Activated T-helper 2 cell treated with anti-CD3 and anti-CD28 coated beads, Interferon-gamma antibody, Interleukin-2, Interleukin-4, amounts not matched to agents 10 μg/mL and 5 μg/mL and 100 μg/mL, durations not matched to agents 14 hours and 24 hours and 36 hours (primary cell): ENCODE data around the gene GFRA1. TPM values are rescaled to one million over a fixed set of nuclear protein-coding genes. Genes with fewer than 3 reads are reported as not detected.

Experiments used
- DNase-seq: peaks from one replicate; pipeline ENCODE4 v3.0.0; 2021; ENCODE audit warnings: low spot score
- H3K27ac Mint-ChIP-seq: one replicate; pipeline ENCODE4 v1.8.0; 2021; ENCODE audit warnings: mixed read lengths
- H3K27me3 Mint-ChIP-seq: one replicate; pipeline ENCODE4 v1.8.0; 2021; ENCODE audit warnings: low read depth, mixed read lengths
- H3K36me3 Mint-ChIP-seq: one replicate; pipeline ENCODE4 v1.8.0; 2021; ENCODE audit warnings: low read depth, mixed read lengths
- H3K4me1 Mint-ChIP-seq: one replicate; pipeline ENCODE4 v1.8.0; 2021; ENCODE audit warnings: low read depth, mixed read lengths
- H3K4me3 Mint-ChIP-seq: one replicate; pipeline ENCODE4 v1.8.0; 2021; ENCODE audit warnings: low read depth, mild to moderate bottlenecking, moderate library complexity, mixed read lengths
- H3K9me3 Mint-ChIP-seq: one replicate; pipeline ENCODE4 v1.8.0; 2021; ENCODE audit warnings: mixed read lengths
- intact Hi-C: fragments of 100-400 bp; cut with micrococcal nuclease; formaldehyde crosslinking; loops from one replicate; pipeline ENCODE4 v1.15.1; 2023
- total RNA-seq: library from RNA; stranded (reverse); gene quantifications from 2 replicates; pipeline ENCODE4 v1.2.3, GENCODE V29; 2022

Gene GFRA1
- total RNA-seq, 1 donor from 2014 or later: not detected

DNA sequence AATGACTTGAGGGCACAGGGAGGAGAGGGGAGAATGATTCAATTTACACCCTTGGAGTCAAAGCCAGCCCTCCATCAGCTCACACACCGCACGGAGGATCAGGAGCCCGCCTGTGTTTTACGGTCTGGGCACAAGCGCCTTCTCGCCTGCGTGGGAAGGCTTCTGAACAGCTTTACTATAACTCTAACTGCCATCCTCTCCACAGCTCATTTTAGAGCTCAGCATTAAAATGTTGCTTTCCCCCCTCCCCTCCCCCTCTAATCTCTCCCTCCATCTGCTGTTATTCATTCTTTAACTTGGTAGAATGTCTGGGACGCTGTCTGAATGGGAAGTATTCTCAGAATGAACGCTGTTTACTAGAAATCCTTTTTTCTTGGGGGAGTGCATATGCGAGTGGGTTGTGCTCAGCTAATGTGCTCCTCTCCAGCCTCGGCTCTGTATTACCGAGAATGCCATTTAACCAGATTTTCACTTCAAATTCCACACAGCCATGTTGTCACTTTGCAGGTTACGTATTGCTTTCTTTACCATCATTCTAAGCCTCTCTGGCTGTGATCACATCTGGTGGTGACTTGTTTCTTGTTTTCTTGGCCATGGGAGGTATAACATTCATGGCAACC lies 140.1 kb downstream of the GFRA1 start:
- Mint-ChIP-seq H3K4me1 (no peaks in the 10 kb centered on the region), H3K27ac (no peak overlapping the region), H3K9me3 (no peaks in the 10 kb centered on the region), H3K27me3 (no peaks in the 10 kb centered on the region), H3K4me3 (no peak overlapping the region), H3K36me3 (no peaks in the 10 kb centered on the region)
- no peak for DNase-seq
- intact Hi-C loops: no loop called here

DNA sequence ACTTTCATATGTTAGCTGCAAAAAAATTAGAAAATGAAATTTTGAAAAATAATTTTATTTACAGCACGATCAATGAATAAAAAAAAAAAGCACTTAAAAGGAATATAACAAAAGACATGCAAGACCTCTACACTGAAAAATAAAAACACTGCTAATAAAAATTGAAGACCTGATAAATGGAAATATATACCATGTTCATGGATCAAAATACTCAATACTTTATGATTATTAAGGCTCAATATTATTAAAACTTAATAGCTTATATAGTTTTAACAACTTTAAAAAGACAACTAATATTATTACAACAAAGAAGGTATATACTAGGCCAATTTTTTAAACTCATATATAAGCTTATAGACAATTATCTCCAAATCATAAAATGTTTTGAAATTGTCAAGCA lies 143.0 kb downstream of the GFRA1 start:
- intact Hi-C loops: no loop called here
- H3K27ac Mint-ChIP-seq: no peak overlapping the region
- H3K27me3 Mint-ChIP-seq: no peaks in the 10 kb centered on the region
- no peak overlapping the region for H3K4me3 Mint-ChIP-seq
- no peaks in the 10 kb centered on the region for H3K36me3 Mint-ChIP-seq
- DNase-seq: no peak
- H3K4me1 Mint-ChIP-seq: no peaks in the 10 kb centered on the region
- no peaks in the 10 kb centered on the region for H3K9me3 Mint-ChIP-seq

DNA sequence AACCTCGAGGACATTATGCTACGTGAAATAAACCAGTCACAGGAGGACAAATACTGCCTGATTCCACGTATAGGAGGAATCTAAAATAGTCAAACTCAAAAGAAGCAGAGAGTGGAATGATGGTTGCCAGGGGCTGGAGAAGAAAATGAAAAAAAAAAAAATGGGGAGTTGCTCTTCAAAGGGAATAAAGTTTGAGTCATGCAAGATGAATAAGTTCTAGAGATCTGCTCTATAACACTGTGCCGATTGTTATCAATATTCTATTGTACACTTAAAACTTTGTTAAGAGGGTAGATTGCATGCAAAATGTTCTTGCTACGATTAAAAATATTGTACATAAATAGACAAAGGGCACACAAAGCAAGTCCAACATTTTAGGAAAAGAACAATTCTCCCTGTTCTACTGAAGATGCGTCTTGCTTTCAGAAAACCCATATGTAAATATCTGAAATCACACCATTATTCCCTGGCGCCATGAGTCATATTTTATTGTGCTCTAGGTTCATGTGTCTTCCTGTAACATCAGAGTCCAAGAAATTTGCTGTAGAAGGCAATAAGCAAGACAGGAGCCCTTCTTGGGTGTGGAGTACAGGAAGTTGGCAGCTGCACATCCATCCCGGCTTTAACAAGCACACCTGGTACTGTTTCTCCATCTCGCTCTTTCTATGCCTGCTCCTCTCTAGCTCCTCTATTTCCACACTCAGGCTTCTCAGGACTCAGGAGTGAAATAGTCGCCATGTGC lies 145.9 kb downstream of the GFRA1 start:
- Mint-ChIP-seq H3K27me3 (no peaks in the 10 kb centered on the region), H3K4me1 (no peaks in the 10 kb centered on the region), H3K27ac (no peak overlapping the region), H3K36me3 (no peaks in the 10 kb centered on the region), H3K9me3 (no peaks in the 10 kb centered on the region), H3K4me3 (no peak overlapping the region)
- no peak for DNase-seq
- intact Hi-C loops: no loop called here

DNA sequence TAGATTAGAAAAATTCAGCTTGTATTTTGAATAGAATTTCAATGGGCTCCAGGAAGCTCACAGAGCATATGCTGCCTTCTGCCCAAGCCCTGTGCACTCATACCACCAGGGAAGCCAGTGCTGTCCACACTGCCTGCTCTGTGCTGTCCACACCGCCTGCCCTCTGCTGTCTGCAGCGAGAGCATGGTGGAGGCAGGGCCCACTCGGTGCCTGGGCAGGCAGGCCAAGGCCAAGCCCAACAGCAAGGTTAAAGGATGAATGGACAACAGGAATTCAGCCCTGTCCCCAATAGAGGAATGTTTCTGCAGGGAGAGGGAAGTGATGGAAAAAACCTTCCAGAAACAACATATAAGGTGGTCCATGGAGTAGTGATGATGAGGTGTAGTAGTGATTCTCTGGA lies 146.8 kb downstream of the GFRA1 start:
- Mint-ChIP-seq H3K27me3 (no peaks in the 10 kb centered on the region), H3K4me1 (no peaks in the 10 kb centered on the region), H3K4me3 (no peak overlapping the region), H3K27ac (no peak overlapping the region), H3K36me3 (no peaks in the 10 kb centered on the region), H3K9me3 (no peaks in the 10 kb centered on the region)
- intact Hi-C loops: no loop called here
- no peak for DNase-seq

DNA sequence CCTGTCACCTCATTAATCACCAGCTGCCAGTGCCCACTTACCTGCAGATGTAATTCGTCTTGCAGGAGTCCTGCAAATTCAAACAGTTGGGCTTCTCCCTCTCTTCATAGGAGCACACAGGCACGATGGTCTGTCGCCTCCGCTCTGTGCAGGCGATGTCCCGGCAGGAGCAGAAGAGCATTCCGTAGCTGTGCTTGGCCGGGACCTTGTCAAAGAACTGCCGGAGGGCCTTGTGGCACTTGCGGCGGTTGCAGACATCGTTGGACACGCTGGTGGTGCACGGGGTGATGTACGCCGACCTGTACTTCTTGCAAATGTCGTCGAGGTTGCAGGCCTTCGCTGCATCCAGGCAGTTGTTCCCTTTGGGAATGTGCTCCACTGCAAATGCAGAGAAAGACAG lies 147.8 kb downstream of the GFRA1 start:
- Mint-ChIP-seq H3K27me3 (no peaks in the 10 kb centered on the region), H3K4me1 (no peaks in the 10 kb centered on the region), H3K9me3 (no peaks in the 10 kb centered on the region), H3K4me3 (no peak overlapping the region), H3K27ac (no peak overlapping the region), H3K36me3 (no peaks in the 10 kb centered on the region)
- DNase-seq: no peak
- intact Hi-C loops: no loop called here

DNA sequence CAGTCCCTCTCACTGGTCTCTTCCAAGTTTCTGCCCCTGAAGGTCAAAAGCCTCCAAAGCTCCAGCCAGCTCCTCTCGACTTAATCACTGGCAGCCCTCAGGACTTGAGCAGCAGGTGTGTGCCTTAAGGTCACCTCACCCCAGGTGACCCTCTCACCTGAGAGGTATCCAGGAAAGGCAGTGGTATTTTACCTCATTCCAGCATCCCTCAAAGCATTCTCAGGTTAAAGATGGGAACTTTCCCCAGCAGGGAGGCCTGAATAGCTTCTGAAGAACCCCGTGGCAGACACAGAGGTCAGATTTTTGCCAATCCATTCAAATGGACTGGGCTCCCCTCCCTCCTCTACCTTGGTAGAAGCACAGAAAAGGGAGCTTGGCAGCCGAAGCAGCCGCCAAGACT lies 148.2 kb downstream of the GFRA1 start:
- H3K27ac Mint-ChIP-seq: no peak overlapping the region
- no peaks in the 10 kb centered on the region for H3K4me1 Mint-ChIP-seq
- no peaks in the 10 kb centered on the region for H3K9me3 Mint-ChIP-seq
- no peak overlapping the region for H3K4me3 Mint-ChIP-seq
- H3K27me3 Mint-ChIP-seq: no peaks in the 10 kb centered on the region
- H3K36me3 Mint-ChIP-seq: no peaks in the 10 kb centered on the region
- intact Hi-C loops: no loop called here
- no peak for DNase-seq

DNA sequence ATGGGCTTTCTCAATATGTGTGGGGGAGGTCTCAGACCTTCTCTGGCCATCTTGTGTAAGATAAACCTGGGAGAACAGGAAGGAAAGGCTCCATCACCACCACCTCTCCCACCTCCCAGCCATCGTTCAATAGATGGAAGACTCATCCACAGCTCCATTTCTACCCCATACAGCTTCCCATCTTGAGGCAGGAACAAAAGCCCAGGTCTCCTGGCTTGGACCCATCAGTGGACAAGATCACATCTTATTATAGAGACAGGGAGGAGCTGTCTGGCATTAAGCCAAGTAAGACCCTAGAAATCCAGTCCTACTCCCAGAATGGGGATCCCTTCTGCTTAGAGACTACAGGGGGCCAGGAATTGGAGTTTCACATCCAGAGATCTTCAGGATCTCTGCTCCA lies 150.3 kb downstream of the GFRA1 start:
- H3K27me3 Mint-ChIP-seq: no peaks in the 10 kb centered on the region
- H3K4me1 Mint-ChIP-seq: no peaks in the 10 kb centered on the region
- H3K9me3 Mint-ChIP-seq: peaks cover 4% of the 10 kb centered on the region
- no peak overlapping the region for H3K27ac Mint-ChIP-seq
- DNase-seq: no peak
- intact Hi-C loops: no loop called here
- H3K36me3 Mint-ChIP-seq: no peaks in the 10 kb centered on the region
- no peak overlapping the region for H3K4me3 Mint-ChIP-seq

DNA sequence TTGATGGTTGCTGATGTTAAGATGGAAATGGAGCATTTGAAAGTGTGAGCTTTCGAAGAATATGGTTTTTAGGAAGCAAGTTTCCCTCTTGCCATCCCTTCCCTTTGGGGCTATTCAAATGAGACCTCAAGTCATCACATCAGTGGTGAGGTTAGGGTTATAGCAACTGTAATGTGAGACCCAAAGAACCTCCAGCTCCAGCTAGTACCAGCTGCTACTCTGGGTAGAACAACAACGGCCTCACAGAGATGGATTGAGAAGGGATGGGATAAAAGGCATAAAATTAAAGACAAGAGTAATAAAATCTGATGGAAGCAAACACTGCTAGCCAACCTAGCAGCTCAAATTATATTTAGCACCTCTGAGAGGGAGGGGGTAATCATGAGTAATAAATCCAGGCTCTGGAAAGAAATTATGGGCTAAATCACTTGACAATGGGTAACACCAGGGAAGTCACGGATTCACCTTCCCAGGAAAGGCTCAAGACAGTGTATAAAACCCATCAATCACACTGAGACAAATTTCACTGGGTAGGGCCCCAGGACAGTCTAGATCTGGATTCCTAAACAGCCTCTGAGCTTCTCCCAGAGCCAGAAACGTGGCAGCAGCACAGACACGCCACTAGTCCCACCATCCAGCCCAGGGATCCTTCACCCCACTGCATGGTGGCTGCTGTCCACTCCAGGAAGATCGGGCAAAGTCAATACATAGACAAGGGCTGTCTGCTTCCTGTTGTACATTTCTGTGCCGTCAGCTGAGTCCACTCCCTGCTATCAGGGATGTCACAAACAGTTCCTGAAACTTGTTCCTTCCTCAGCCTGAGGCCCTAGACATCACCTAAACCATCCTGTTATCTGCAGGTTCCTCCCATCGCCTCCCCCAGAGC lies 151.1 kb downstream of the GFRA1 start:
- DNase-seq: no peak
- intact Hi-C loops: no loop called here
- Mint-ChIP-seq H3K27me3 (no peaks in the 10 kb centered on the region), H3K9me3 (peaks cover 4% of the 10 kb centered on the region), H3K27ac (no peak overlapping the region), H3K4me3 (no peak overlapping the region), H3K4me1 (no peaks in the 10 kb centered on the region), H3K36me3 (no peaks in the 10 kb centered on the region)

DNA sequence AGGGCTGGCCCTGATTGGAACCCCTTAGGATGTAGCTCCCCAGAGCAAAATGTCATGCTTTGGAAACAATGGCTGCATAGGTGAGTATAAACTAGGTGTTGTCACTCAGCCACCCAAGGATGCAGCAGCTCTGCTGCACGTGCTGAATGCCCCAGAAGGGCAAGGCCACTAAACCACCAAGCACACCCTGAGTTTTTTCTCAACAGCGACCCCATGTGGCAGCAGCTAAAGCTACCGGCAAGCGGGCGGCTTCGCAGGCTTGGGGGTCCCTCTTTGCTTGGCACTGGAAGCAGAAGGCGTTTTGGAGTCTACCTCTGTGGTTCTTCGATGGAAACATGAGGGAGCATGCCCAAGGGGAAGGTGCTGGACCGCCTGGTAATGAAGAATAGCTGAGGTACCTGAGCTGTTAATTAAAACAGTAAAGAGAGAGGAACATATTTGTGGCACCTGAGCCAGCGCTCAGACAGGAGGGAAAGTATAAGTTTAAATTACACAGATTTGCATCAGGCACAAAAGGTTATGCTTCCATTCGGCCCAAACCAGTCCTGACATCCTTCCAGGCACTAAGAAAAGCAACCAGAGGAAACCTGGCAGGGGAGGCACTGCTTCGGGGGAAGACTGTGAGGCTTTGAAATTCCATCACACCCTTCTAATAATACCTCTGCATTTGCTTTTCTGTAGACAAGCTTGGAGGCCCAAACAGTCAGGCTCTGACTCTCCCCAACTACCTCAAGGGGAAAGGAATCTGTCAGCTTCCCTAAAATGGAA lies 152.1 kb downstream of the GFRA1 start:
- DNase-seq: no peak
- Mint-ChIP-seq H3K36me3 (no peaks in the 10 kb centered on the region), H3K4me3 (no peak overlapping the region), H3K9me3 (peaks cover 4% of the 10 kb centered on the region), H3K4me1 (no peaks in the 10 kb centered on the region), H3K27ac (no peak overlapping the region), H3K27me3 (no peaks in the 10 kb centered on the region)
- intact Hi-C loops: no loop called here

DNA sequence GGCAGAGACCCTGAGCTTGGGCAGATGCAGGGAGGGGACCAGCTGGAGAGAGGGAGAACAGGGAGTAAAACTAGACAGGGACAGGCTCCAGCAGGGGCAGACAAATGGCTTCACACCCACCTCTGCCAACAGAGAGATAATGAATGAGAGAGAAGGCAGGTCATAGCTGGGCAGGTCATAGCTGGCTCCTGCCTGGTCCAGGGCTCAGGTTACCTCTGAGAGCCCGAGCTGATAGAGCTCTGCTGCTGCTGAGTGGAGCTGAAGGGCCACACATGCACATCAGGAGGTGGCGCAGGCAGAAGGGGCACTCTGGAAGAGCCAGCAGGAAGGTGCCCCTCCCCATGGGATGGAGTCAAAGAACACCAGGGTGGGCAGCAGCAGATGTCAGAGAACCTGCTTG lies 154.2 kb downstream of the GFRA1 start:
- intact Hi-C loops: no loop called here
- Mint-ChIP-seq H3K9me3 (peaks cover 4% of the 10 kb centered on the region), H3K36me3 (no peaks in the 10 kb centered on the region), H3K27me3 (no peaks in the 10 kb centered on the region), H3K4me1 (no peaks in the 10 kb centered on the region), H3K27ac (no peak overlapping the region), H3K4me3 (no peak overlapping the region)
- DNase-seq: no peak

DNA sequence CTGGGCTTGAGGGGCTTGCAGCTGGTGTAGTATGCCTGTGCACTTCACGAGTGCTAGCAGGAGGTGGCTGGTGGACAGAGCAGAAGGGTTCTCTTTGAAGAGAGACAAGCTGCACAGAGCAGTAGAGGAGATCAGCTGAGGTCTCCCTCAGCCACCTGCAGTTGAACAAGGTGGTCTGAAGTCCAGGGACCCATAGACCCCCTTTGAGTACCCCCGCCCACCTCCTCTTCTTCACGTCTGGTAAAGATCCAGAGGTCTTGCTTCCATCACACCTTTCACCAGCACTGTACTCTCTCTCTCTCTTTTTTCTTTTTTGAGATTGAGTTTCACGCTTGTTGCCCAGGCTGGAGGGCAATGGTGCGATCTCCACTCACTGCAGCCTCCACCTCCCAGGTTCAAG lies 157.2 kb downstream of the GFRA1 start:
- DNase-seq: no peak
- Mint-ChIP-seq H3K27ac (no peak overlapping the region), H3K36me3 (no peaks in the 10 kb centered on the region), H3K9me3 (peaks cover 4% of the 10 kb centered on the region), H3K27me3 (no peaks in the 10 kb centered on the region), H3K4me3 (no peak overlapping the region), H3K4me1 (no peaks in the 10 kb centered on the region)
- intact Hi-C loops: no loop called here

DNA sequence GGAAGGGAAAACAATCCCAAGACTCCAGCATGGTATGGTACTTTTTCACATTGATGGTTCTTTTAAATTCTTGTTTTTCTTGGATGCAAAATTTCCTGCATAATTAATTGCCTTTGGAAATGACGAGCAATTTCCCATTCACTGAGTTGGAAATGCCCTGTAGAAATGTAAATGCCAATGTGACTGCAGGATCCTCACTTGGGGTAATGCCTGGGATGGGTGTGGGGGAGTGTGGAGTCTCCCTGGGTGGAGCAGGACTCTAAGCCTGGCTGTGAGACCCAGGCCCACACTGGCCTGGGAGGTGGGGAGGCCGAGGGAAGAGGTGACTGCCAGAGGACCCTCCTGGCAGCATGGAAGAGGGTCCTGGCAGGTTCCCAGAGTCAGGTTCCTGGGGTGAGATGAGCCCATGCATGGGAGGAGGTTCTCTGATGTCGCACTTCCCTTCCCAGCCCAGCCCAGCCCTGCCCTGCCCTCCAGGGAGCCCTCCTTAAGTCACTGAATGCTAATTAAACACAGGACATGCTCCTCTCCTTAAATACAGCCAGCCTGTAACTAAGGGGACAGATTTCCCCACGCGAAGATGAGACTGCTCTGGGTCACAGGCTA lies 157.9 kb downstream of the GFRA1 start:
- Mint-ChIP-seq H3K36me3 (no peaks in the 10 kb centered on the region), H3K9me3 (peaks cover 4% of the 10 kb centered on the region), H3K27me3 (no peaks in the 10 kb centered on the region), H3K4me3 (no peak overlapping the region), H3K4me1 (no peaks in the 10 kb centered on the region), H3K27ac (no peak overlapping the region)
- intact Hi-C loops: no loop called here
- DNase-seq: no peak
